Measurements from ENCODE around the gene MORC1.

- TF ChIP-seq, protein P1, sequence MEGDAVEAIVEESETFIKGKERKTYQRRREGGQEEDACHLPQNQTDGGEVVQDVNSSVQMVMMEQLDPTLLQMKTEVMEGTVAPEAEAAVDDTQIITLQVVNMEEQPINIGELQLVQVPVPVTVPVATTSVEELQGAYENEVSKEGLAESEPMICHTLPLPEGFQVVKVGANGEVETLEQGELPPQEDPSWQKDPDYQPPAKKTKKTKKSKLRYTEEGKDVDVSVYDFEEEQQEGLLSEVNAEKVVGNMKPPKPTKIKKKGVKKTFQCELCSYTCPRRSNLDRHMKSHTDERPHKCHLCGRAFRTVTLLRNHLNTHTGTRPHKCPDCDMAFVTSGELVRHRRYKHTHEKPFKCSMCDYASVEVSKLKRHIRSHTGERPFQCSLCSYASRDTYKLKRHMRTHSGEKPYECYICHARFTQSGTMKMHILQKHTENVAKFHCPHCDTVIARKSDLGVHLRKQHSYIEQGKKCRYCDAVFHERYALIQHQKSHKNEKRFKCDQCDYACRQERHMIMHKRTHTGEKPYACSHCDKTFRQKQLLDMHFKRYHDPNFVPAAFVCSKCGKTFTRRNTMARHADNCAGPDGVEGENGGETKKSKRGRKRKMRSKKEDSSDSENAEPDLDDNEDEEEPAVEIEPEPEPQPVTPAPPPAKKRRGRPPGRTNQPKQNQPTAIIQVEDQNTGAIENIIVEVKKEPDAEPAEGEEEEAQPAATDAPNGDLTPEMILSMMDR (conservative IDR thresholded peaks at IDR 0.05; ENCODE audit: low read length) = no peak
- no peak for TF ChIP-seq EZH2phosphoT487 (IDR thresholded peaks at IDR 0.05; ENCODE audit: borderline replicate concordance, low read depth, low read length)
Observed at GRCh38 chr3:108946292-108947285, 171.3 kb downstream of the MORC1 start.
